ACC112 (cell line): ENCODE measurements around the gene BAIAP2.

Source experiments
- H2AFZ ChIP-seq: fragments of 200-600 bp; sonication (generic); one replicate; pipeline ENCODE4 v1.6.0; 2017; ENCODE audit warnings: antibody characterized with exemption, low read length; ENCODE audit not compliant: unreplicated experiment
- H3K27ac ChIP-seq: fragments of 200-600 bp; sonication (generic); 2 replicates; pipeline ENCODE4 v1.5.1; 2014; ENCODE audit warnings: low read depth, mild to moderate bottlenecking, antibody characterized with exemption, low read length, moderate library complexity
- H3K27me3 ChIP-seq: fragments of 200-600 bp; sonication (generic); 2 replicates; pipeline ENCODE4 v1.6.1; 2014; ENCODE audit warnings: mild to moderate bottlenecking, antibody characterized with exemption, low read length, moderate library complexity, mixed read lengths; ENCODE audit not compliant: insufficient read depth
- H3K36me3 ChIP-seq: fragments of 200-600 bp; sonication (generic); 2 replicates; pipeline ENCODE4 v1.6.1; 2016; ENCODE audit warnings: mild to moderate bottlenecking, antibody characterized with exemption, low read length, moderate library complexity, mixed read lengths; ENCODE audit not compliant: insufficient read depth
- H3K4me1 ChIP-seq: fragments of 200-600 bp; sonication (generic); one replicate; pipeline ENCODE4 v1.6.1; 2016; ENCODE audit warnings: low read length, mixed read lengths; ENCODE audit not compliant: insufficient read depth, unreplicated experiment, control insufficient read depth
- H3K4me3 ChIP-seq: fragments of 200-600 bp; sonication (generic); 2 replicates; pipeline ENCODE4 v1.5.1; 2014; ENCODE audit warnings: mild to moderate bottlenecking, low read depth, low read length
- H3K79me2 ChIP-seq: fragments of 200-600 bp; sonication (generic); one replicate; pipeline ENCODE4 v1.6.0; 2016; ENCODE audit warnings: low read length; ENCODE audit not compliant: control insufficient read depth, unreplicated experiment, insufficient read depth

BAIAP2 gene

GRCh38 chr17:81110488-81111040 lies 75.6 kb downstream of the BAIAP2 start:
- Histone ChIP-seq H3K27ac (no peak overlapping the region), H3K4me3 (no peak overlapping the region)

GRCh38 chr17:81111066-81111465 lies 76.1 kb downstream of the BAIAP2 start:
- Histone ChIP-seq H3K27ac (no peak overlapping the region), H3K36me3 (no peaks in the 10 kb centered on the region), H3K27me3 (no peaks in the 10 kb centered on the region), H3K4me3 (no peak overlapping the region), H3K4me1 (no peaks in the 10 kb centered on the region), H3K79me2 (no peaks in the 10 kb centered on the region), H2AFZ (no peak overlapping the region)

More at GRCh38 chr17:81110488-81111040, 75.6 kb downstream of the BAIAP2 start:
- Histone ChIP-seq H3K79me2 (no peaks in the 10 kb centered on the region), H3K36me3 (no peaks in the 10 kb centered on the region), H3K4me1 (no peaks in the 10 kb centered on the region), H2AFZ (no peak overlapping the region), H3K27me3 (no peaks in the 10 kb centered on the region)

- no peak overlapping the region for H3K4me3 ChIP-seq
- no peak overlapping the region for H3K27ac ChIP-seq
- no peaks in the 10 kb centered on the region for H3K27me3 ChIP-seq
- H3K79me2 ChIP-seq: no peaks in the 10 kb centered on the region
- H2AFZ ChIP-seq: no peak overlapping the region
- no peaks in the 10 kb centered on the region for H3K4me1 ChIP-seq
- no peaks in the 10 kb centered on the region for H3K36me3 ChIP-seq
Measured at GRCh38 chr17:81112450-81112849, 77.5 kb downstream of the BAIAP2 start.

GRCh38 chr17:81113158-81113724 lies 78.3 kb downstream of the BAIAP2 start:
- Histone ChIP-seq H3K36me3 (no peaks in the 10 kb centered on the region), H3K79me2 (no peaks in the 10 kb centered on the region), H2AFZ (no peak overlapping the region), H3K27me3 (no peaks in the 10 kb centered on the region), H3K4me1 (no peaks in the 10 kb centered on the region), H3K27ac (no peak overlapping the region), H3K4me3 (no peak overlapping the region)

- H2AFZ ChIP-seq: no peak overlapping the region
- H3K4me1 ChIP-seq: peaks cover 6% of the 10 kb centered on the region
- no peaks in the 10 kb centered on the region for H3K27me3 ChIP-seq
- H3K4me3 ChIP-seq: no peak overlapping the region
- no peaks in the 10 kb centered on the region for H3K79me2 ChIP-seq
- no peaks in the 10 kb centered on the region for H3K36me3 ChIP-seq
- no peak overlapping the region for H3K27ac ChIP-seq
Measured at GRCh38 chr17:81114351-81115093, 79.6 kb downstream of the BAIAP2 start.

GRCh38 chr17:81115219-81115618 lies 80.3 kb downstream of the BAIAP2 start:
- H3K27me3 ChIP-seq: no peaks in the 10 kb centered on the region
- H3K27ac ChIP-seq: no peak overlapping the region
- no peak overlapping the region for H3K4me3 ChIP-seq
- H3K4me1 ChIP-seq: peaks cover 6% of the 10 kb centered on the region
- H2AFZ ChIP-seq: no peak overlapping the region
- no peaks in the 10 kb centered on the region for H3K36me3 ChIP-seq
- no peaks in the 10 kb centered on the region for H3K79me2 ChIP-seq

GRCh38 chr17:81115749-81116464 lies 81.0 kb downstream of the BAIAP2 start:
- H3K36me3 ChIP-seq: no peaks in the 10 kb centered on the region
- no peak overlapping the region for H3K27ac ChIP-seq
- H3K27me3 ChIP-seq: peaks cover 2% of the 10 kb centered on the region
- no peaks in the 10 kb centered on the region for H3K79me2 ChIP-seq
- no peak overlapping the region for H3K4me3 ChIP-seq
- H2AFZ ChIP-seq: no peak overlapping the region
- peaks cover 6% of the 10 kb centered on the region for H3K4me1 ChIP-seq

- H3K4me1 ChIP-seq: peaks cover 6% of the 10 kb centered on the region
- no peak overlapping the region for H3K27ac ChIP-seq
- H2AFZ ChIP-seq: no peak overlapping the region
- H3K79me2 ChIP-seq: no peaks in the 10 kb centered on the region
- H3K27me3 ChIP-seq: peaks cover 10% of the 10 kb centered on the region
- no peaks in the 10 kb centered on the region for H3K36me3 ChIP-seq
- no peak overlapping the region for H3K4me3 ChIP-seq
Measured at GRCh38 chr17:81116704-81117103, 81.8 kb downstream of the BAIAP2 start.

GRCh38 chr17:81117672-81118198 lies 82.8 kb downstream of the BAIAP2 start:
- Histone ChIP-seq H3K27me3 (peaks cover 20% of the 10 kb centered on the region), H2AFZ (no peak overlapping the region), H3K79me2 (no peaks in the 10 kb centered on the region), H3K36me3 (no peaks in the 10 kb centered on the region), H3K4me1 (peaks cover 6% of the 10 kb centered on the region), H3K4me3 (no peak overlapping the region), H3K27ac (no peak overlapping the region)

GRCh38 chr17:81118308-81119221 lies 83.6 kb downstream of the BAIAP2 start:
- H3K79me2 ChIP-seq: no peaks in the 10 kb centered on the region
- peak overlapping the region; percentile 83 for H3K4me3 ChIP-seq
- peaks cover 6% of the 10 kb centered on the region for H3K4me1 ChIP-seq
- no peaks in the 10 kb centered on the region for H3K36me3 ChIP-seq
- H3K27ac ChIP-seq: no peak overlapping the region
- H2AFZ ChIP-seq: no peak overlapping the region
- peaks cover 24% of the 10 kb centered on the region for H3K27me3 ChIP-seq
